Neural progenitor cell (in vitro differentiated cells): ENCODE data around the gene ANKRD30A.

Experiments used
- EZH2 ChIP-seq: fragments of 200-600 bp; sonication (generic); IDR thresholded peaks from 2 replicates; pipeline ENCODE4 v1.6.1; 2017; ENCODE audit warnings: antibody characterized with exemption, mild to moderate bottlenecking, moderate library complexity
- TF ChIP-seq, protein P1 (sequence below): fragments of 200-600 bp; sonication (generic); IDR thresholded peaks from 2 replicates; pipeline ENCODE4 v1.5.1; 2017; ENCODE audit warnings: antibody characterized with exemption, mild to moderate bottlenecking

DNA sequence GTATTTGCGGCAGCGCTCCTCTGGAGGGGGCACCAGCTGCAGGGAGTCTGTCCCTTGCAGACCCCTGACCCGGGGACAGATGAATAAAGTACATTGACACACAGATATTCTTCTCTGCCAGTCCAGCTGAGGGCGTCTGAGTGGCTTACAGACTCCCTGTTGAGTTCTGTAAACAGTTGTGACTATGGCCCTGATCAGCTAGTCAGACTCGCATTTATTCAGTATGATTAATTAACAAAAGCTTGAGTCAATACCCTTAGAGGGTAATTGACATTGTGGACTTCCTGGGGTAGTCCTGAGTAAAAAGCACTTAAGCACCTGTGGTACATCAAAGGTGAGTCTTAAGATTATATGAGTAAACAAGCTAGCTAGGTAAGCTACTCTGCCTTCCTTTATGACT, 21.0 kb downstream of the ANKRD30A start:
- TF ChIP-seq, protein P1, sequence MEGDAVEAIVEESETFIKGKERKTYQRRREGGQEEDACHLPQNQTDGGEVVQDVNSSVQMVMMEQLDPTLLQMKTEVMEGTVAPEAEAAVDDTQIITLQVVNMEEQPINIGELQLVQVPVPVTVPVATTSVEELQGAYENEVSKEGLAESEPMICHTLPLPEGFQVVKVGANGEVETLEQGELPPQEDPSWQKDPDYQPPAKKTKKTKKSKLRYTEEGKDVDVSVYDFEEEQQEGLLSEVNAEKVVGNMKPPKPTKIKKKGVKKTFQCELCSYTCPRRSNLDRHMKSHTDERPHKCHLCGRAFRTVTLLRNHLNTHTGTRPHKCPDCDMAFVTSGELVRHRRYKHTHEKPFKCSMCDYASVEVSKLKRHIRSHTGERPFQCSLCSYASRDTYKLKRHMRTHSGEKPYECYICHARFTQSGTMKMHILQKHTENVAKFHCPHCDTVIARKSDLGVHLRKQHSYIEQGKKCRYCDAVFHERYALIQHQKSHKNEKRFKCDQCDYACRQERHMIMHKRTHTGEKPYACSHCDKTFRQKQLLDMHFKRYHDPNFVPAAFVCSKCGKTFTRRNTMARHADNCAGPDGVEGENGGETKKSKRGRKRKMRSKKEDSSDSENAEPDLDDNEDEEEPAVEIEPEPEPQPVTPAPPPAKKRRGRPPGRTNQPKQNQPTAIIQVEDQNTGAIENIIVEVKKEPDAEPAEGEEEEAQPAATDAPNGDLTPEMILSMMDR = no peak
- TF ChIP-seq EZH2 = no peak
